HG03066 (cell line): ENCODE results near the gene RELB.
A peak's percentile ranks its signal among the peaks of the same experiment; 100 is the strongest.

Experiments
- ATAC-seq: cut with Tn5 transposase; IDR thresholded peaks from one replicate; pipeline ENCODE4 v1.9.1; 2021; ENCODE audit warnings: low read depth; ENCODE audit not compliant: unreplicated experiment

The RELB gene

DNA sequence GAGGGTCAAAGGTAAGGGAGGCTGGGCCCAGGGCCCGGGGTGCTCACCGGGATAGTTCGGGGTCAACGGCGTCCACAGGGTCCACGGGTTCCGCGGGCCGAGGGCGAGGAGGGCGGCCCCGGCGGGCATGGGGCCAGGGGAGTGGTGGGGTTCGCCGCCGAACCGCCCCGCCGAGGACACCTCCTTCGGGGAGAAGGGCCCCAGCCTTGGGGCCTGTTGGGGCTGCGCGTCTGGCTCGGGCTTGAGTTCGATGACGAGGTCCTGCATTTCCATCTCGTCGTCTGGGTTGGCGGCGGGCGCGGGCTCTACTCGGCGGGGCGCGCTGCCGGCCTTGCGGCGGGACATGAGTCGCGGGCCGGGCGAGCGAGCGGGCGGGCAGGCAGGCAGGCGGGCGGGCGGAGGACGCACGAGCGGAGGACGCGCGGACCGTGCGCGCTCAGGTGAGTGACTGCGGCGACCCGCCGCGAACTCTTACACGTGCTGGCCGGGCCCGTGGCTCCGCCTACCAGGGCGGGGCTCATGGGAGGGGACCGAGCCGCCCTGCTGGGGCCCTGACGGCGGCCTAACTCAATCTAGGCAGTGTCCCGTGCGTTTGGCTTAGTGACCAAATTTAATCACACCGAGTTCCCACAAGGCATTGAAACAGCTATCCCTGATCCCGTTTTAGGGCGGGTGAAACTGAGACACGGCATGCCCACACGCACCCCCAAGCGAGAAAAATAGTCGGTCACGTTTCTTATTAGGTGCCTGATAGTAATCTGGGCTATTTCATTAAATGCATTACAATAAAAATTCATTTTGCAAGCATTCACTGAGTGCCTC is 75.0 kb downstream of the RELB start, which contains the start of gene ZNF296:
TSS of gene ZNF296 (minus strand) at position 450 of the 822 bp plus-strand sequence. CDS start at position 345, 105 bp downstream.
- ATAC-seq, result peak; percentile 40

- ATAC-seq, result no peak
Measured at GRCh38 chr19:45076851-45077730, 75.8 kb downstream of the RELB start.

- no peak for ATAC-seq
Measured at GRCh38 chr19:45078390-45079062, 77.3 kb downstream of the RELB start.

DNA sequence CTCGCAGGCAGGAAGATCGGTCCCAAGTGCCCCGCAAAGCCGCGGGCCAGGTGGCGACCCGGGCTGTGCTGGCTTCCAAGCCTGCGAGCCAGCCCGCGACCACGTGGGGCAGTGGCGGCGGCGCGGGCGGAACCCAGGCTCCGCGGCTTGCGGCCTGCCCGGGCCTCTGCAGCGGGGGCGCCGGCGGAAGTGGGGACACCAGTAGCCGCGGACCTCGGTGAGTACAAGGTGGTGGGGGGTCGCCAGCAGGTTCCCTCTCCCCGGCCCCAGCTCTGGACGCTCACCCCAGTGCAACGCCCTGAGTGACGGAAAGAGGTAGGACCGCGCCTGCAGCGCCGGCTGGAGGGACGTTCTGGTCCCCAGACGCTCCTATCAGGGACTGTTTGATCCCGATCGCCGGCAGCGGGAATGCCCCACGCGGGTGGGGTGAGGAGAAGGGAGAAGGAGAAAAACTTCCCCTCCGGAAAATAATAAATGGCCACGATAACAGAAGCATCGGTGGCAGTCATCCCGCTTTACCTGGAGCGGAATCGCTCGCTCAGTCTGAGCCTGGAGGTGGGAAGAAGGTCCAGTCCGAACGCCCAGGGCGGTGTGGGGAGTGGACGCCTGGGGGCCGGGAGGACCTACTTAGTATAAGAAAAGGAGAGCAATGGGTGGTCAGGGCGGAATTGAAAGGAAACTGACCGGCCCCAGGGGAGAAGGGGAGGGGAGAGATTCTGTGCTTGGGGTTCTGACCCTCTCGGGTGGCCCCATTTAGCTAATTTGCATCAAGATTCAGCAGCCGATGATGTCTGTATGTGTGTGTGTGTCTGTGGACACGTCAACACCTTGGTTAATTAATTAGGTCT is 78.0 kb downstream of the RELB start, which contains the start of gene GEMIN7:
TSS of gene GEMIN7 (plus strand) at position 198 of the 848 bp plus-strand sequence. CDS start 10,855 bp downstream, outside the sequence.
- no peak for ATAC-seq

DNA sequence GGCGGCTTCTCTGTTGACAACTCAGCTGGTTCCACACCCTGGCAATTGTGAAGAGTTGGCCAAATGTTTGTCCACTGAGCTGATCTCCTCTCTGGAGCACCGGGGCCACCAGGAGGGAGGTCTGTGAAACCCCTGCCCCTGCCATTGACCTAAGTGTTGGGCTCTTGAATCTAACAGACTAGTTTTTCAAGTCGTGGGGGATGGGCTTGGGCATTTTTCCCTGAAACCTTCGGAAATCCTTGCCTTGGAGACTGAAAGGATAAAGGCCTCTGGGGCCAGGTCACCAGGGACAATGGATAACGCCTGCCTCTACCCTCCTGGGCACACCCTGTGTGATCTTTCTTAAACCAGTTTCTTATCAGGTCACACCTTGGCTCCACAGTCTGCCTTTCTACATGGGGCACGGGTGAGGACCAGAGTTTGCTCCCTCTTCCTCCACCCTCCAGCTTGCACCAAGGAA is 78.7 kb downstream of the RELB start:
- no peak for ATAC-seq

DNA sequence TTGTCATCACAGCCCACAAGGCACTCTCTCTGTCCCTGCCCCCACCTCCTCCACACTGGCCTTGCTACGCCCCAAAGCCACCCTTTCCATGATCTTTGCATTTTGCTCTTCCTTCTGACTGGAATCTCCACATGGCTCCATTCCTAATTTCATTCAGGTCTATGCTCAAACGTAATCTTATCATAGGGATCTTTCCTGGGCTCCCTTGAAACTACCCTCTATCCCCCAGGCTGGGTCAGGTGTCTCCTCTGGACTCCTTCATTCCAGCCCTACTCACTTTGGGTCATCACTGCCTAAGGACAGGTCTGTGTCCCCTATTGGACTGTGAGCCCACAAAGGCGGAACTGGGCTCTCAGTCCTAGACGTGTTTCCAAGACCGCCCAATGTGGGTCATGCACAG is 80.9 kb downstream of the RELB start:
- ATAC-seq, result no peak

DNA sequence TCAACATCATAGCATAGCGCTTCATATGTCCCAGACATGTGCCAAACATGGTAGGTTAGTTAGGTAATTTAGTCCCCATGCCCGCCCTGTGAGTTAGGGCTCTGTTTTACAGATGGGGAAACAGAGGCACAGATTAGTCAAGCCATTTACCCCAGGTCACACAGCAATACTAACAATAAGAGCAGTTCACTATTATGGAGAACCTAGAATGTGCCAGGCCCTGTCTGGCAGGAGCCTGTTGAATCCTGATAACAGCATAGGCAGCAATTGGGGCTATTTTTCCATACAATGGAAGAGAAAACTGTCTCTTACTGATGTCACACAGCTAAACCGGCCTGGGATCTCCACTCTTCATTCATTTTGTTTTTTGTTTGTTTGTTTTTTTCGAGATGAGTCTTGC is 85.2 kb downstream of the RELB start:
- no peak for ATAC-seq

- no peak for ATAC-seq
Measured at GRCh38 chr19:45087531-45087930, 86.3 kb downstream of the RELB start.
